ENCODE measurements around the gene PLCXD1. TPM values are rescaled to one million over a fixed set of nuclear protein-coding genes. Genes with fewer than 3 reads are reported as not detected.

PLCXD1 gene
- total RNA-seq, 2 experiments from 2014 or later = 57.3 to 61.2 TPM

GRCh38 chrX:312621-313331 is 31.6 kb downstream of the PLCXD1 start:
- peaks cover 18% of the 10 kb centered on the region for H3K36me3 Mint-ChIP-seq
- no peaks in the 10 kb centered on the region for H3K27me3 Mint-ChIP-seq

GRCh38 chrX:313546-313945 is 32.4 kb downstream of the PLCXD1 start:
- DNase-seq (no peak), ATAC-seq (ENCODE audit: low read depth) (no peak)
- H3K9me3 Mint-ChIP-seq = no peaks in the 10 kb centered on the region
- POLR2A ChIA-PET = no interaction called here
- H3K4me3 Mint-ChIP-seq = no peak overlapping the region
- H3K4me1 Mint-ChIP-seq = peaks cover 9% of the 10 kb centered on the region
- no peaks in the 10 kb centered on the region for H3K27me3 Mint-ChIP-seq
- peaks cover 17% of the 10 kb centered on the region for H3K36me3 Mint-ChIP-seq
- peak overlapping the region; percentile 21 for H3K27ac Mint-ChIP-seq

More at GRCh38 chrX:312621-313331, 31.6 kb downstream of the PLCXD1 start:
- POLR2A ChIA-PET = no interaction called here
- peaks cover 6% of the 10 kb centered on the region for H3K4me1 Mint-ChIP-seq
- H3K9me3 Mint-ChIP-seq = no peaks in the 10 kb centered on the region
- H3K4me3 Mint-ChIP-seq = no peak overlapping the region
- ATAC-seq (ENCODE audit: low read depth) (no peak), DNase-seq (no peak)
- no peak overlapping the region for H3K27ac Mint-ChIP-seq

- H3K27ac Mint-ChIP-seq = no peak overlapping the region
- no peak for ATAC-seq (ENCODE audit: low read depth)
- H3K4me3 Mint-ChIP-seq = no peak overlapping the region
- H3K27me3 Mint-ChIP-seq = no peaks in the 10 kb centered on the region
- no peak for DNase-seq
- no peaks in the 10 kb centered on the region for H3K9me3 Mint-ChIP-seq
- POLR2A ChIA-PET = no interaction called here
- peaks cover 9% of the 10 kb centered on the region for H3K4me1 Mint-ChIP-seq
- H3K36me3 Mint-ChIP-seq = peaks cover 17% of the 10 kb centered on the region
Measured at GRCh38 chrX:314049-314448, 32.9 kb downstream of the PLCXD1 start.

- H3K27me3 Mint-ChIP-seq = no peaks in the 10 kb centered on the region
- H3K27ac Mint-ChIP-seq = no peak overlapping the region
- H3K4me1 Mint-ChIP-seq = peaks cover 9% of the 10 kb centered on the region
- POLR2A ChIA-PET = no interaction called here
- no peaks in the 10 kb centered on the region for H3K9me3 Mint-ChIP-seq
- H3K36me3 Mint-ChIP-seq = peaks cover 17% of the 10 kb centered on the region
- ATAC-seq (ENCODE audit: low read depth) = no peak
- DNase-seq = no peak
- no peak overlapping the region for H3K4me3 Mint-ChIP-seq
Measured at GRCh38 chrX:314781-315595, 33.8 kb downstream of the PLCXD1 start.

- no peaks in the 10 kb centered on the region for H3K27me3 Mint-ChIP-seq
- peaks cover 15% of the 10 kb centered on the region for H3K36me3 Mint-ChIP-seq
- peak overlapping the region; percentile 25 for H3K27ac Mint-ChIP-seq
- no peak for DNase-seq
- H3K9me3 Mint-ChIP-seq = no peaks in the 10 kb centered on the region
- H3K4me1 Mint-ChIP-seq = peaks cover 14% of the 10 kb centered on the region
- POLR2A ChIA-PET = no interaction called here
- H3K4me3 Mint-ChIP-seq = peak overlapping the region; percentile 52
- no peak for ATAC-seq (ENCODE audit: low read depth)
Measured at GRCh38 chrX:316351-317325, 35.5 kb downstream of the PLCXD1 start.

- POLR2A ChIA-PET = no interaction called here
- Mint-ChIP-seq H3K27me3 (no peaks in the 10 kb centered on the region), H3K36me3 (peaks cover 9% of the 10 kb centered on the region), H3K9me3 (no peaks in the 10 kb centered on the region), H3K4me3 (peak overlapping the region; percentile 84), H3K4me1 (peaks cover 11% of the 10 kb centered on the region), H3K27ac (peak overlapping the region; percentile 94)
- ATAC-seq (ENCODE audit: low read depth) (no peak), DNase-seq (no peak)
Measured at GRCh38 chrX:317424-318067, 36.4 kb downstream of the PLCXD1 start.

GRCh38 chrX:318068-318738 is 37.0 kb downstream of the PLCXD1 start:
- peak overlapping the region; percentile 84 for H3K4me3 Mint-ChIP-seq
- POLR2A ChIA-PET = no interaction called here
- DNase-seq (peak; percentile 95), ATAC-seq (ENCODE audit: low read depth) (peak; percentile 66)
- peaks cover 16% of the 10 kb centered on the region for H3K4me1 Mint-ChIP-seq
- peaks cover 8% of the 10 kb centered on the region for H3K36me3 Mint-ChIP-seq
- H3K27me3 Mint-ChIP-seq = no peaks in the 10 kb centered on the region
- H3K27ac Mint-ChIP-seq = peak overlapping the region; percentile 94
- H3K9me3 Mint-ChIP-seq = no peaks in the 10 kb centered on the region

GRCh38 chrX:318739-319578 is 37.8 kb downstream of the PLCXD1 start, which contains the start of gene GTPBP6:
GTPBP6 (minus strand) TSS chrX:318796; CDS start chrX:318787, 9 bp downstream.
- ATAC-seq (ENCODE audit: low read depth) = peak; percentile 78
- Mint-ChIP-seq H3K27ac (peak within 1 kb of the TSS; percentile 94), H3K4me3 (peak within 1 kb of the TSS; percentile 89), H3K9me3 (no peaks in the 10 kb centered on the region), H3K36me3 (peaks cover 4% of the 10 kb centered on the region), H3K4me1 (peaks cover 19% of the 10 kb centered on the region), H3K27me3 (no peaks in the 10 kb centered on the region)
- POLR2A ChIA-PET = no interaction called here
- DNase-seq = peak; percentile 97

GRCh38 chrX:319579-320125 is 38.5 kb downstream of the PLCXD1 start:
- Mint-ChIP-seq H3K27me3 (no peaks in the 10 kb centered on the region), H3K4me3 (peak overlapping the region; percentile 89), H3K27ac (peak overlapping the region; percentile 82), H3K9me3 (no peaks in the 10 kb centered on the region), H3K36me3 (peaks cover 4% of the 10 kb centered on the region), H3K4me1 (peaks cover 22% of the 10 kb centered on the region)
- POLR2A ChIA-PET = no interaction called here
- DNase-seq = peak; percentile 62
- ATAC-seq (ENCODE audit: low read depth) = no peak

- no peak for ATAC-seq (ENCODE audit: low read depth)
- H3K9me3 Mint-ChIP-seq = no peaks in the 10 kb centered on the region
- peak overlapping the region; percentile 89 for H3K4me3 Mint-ChIP-seq
- peak overlapping the region; percentile 82 for H3K27ac Mint-ChIP-seq
- DNase-seq = peak; percentile 49
- peaks cover 25% of the 10 kb centered on the region for H3K4me1 Mint-ChIP-seq
- peaks cover 4% of the 10 kb centered on the region for H3K36me3 Mint-ChIP-seq
- H3K27me3 Mint-ChIP-seq = no peaks in the 10 kb centered on the region
- POLR2A ChIA-PET = no interaction called here
Measured at GRCh38 chrX:320126-320783, 39.1 kb downstream of the PLCXD1 start.
